ENCODE results near the gene ASNSD1.

DNA sequence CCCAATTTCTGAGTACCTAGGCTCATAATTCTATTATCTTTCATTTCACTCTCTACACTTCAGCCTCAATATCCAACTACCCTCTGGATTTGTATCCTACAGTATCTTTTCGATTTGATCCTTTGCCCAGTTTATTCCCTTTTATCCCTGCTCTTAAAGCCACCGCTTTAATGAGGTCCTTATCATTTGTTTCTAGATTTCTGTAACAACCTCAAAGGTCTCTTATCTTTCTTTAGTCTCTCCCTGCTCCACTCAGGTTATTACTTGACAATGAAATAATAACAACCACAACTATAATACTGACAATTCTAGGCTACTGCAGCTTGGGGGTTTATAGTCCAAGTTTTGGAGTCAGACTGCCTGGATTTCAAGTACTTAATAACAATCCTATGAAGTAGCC is 25.9 kb upstream of the ASNSD1 start:
- TF ChIP-seq, protein P1, sequence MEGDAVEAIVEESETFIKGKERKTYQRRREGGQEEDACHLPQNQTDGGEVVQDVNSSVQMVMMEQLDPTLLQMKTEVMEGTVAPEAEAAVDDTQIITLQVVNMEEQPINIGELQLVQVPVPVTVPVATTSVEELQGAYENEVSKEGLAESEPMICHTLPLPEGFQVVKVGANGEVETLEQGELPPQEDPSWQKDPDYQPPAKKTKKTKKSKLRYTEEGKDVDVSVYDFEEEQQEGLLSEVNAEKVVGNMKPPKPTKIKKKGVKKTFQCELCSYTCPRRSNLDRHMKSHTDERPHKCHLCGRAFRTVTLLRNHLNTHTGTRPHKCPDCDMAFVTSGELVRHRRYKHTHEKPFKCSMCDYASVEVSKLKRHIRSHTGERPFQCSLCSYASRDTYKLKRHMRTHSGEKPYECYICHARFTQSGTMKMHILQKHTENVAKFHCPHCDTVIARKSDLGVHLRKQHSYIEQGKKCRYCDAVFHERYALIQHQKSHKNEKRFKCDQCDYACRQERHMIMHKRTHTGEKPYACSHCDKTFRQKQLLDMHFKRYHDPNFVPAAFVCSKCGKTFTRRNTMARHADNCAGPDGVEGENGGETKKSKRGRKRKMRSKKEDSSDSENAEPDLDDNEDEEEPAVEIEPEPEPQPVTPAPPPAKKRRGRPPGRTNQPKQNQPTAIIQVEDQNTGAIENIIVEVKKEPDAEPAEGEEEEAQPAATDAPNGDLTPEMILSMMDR (IDR thresholded peaks at IDR 0.05; ENCODE audit: low read depth, low read length, poor library complexity, severe bottlenecking), result no peak
- TF ChIP-seq EZH2phosphoT487 (IDR thresholded peaks at IDR 0.05; ENCODE audit: borderline replicate concordance, low read length), result no peak
